GM21576 (cell line): Measurements from ENCODE around the gene OXT.

ENCODE experiments used
- ATAC-seq: cut with Tn5 transposase; IDR thresholded peaks from one replicate; pipeline ENCODE4 v1.9.1; 2021; ENCODE audit warnings: mild to moderate bottlenecking, moderate library complexity; ENCODE audit not compliant: unreplicated experiment

Gene OXT

GRCh38 chr20:3084283-3084985, 13.0 kb downstream of the OXT start, which contains the start of gene AVP:
AVP (minus strand) TSS chr20:3084724; CDS start chr20:3084674, 50 bp downstream.
- ATAC-seq, result no peak

- no peak for ATAC-seq
These were observed 13.6 kb downstream of the OXT start for GRCh38 chr20:3084986-3085360.

- ATAC-seq, result no peak
These were observed 14.2 kb downstream of the OXT start for GRCh38 chr20:3085571-3086072.

GRCh38 chr20:3088031-3088430, 16.6 kb downstream of the OXT start:
- no peak for ATAC-seq

GRCh38 chr20:3090565-3090964, 19.1 kb downstream of the OXT start:
- ATAC-seq, result no peak

- ATAC-seq, result no peak
These were observed 21.4 kb downstream of the OXT start for GRCh38 chr20:3092611-3093379.

- ATAC-seq, result no peak
These were observed 22.5 kb downstream of the OXT start for GRCh38 chr20:3093861-3094361.

GRCh38 chr20:3094848-3095629, 23.6 kb downstream of the OXT start:
- no peak for ATAC-seq

GRCh38 chr20:3100480-3100879, 29.1 kb downstream of the OXT start:
- ATAC-seq, result no peak

- ATAC-seq, result no peak
These were observed 29.8 kb downstream of the OXT start for GRCh38 chr20:3101251-3101650.

GRCh38 chr20:3101737-3102574, 30.5 kb downstream of the OXT start:
- no peak for ATAC-seq

GRCh38 chr20:3102575-3103368, 31.4 kb downstream of the OXT start:
- ATAC-seq, result no peak

- no peak for ATAC-seq
These were observed 32.1 kb downstream of the OXT start for GRCh38 chr20:3103369-3104032.

- no peak for ATAC-seq
These were observed 34.1 kb downstream of the OXT start for GRCh38 chr20:3105256-3106137.

- no peak for ATAC-seq
These were observed 34.8 kb downstream of the OXT start for GRCh38 chr20:3106185-3106584.

GRCh38 chr20:3106658-3107463, 35.4 kb downstream of the OXT start:
- ATAC-seq, result no peak

GRCh38 chr20:3107464-3108025, 36.1 kb downstream of the OXT start:
- ATAC-seq, result no peak
